K562 (cell line): Measurements from ENCODE around the gene ACVR2B. TPM values are rescaled to one million over a fixed set of nuclear protein-coding genes. Genes with fewer than 3 reads are reported as not detected.

Experiments used
- CHD4 ChIP-seq: fragments of 200-600 bp; sonication (generic); IDR thresholded peaks from 3 replicates; pipeline ENCODE4 v1.6.1; 2012; ENCODE audit warnings: low read depth, mild to moderate bottlenecking, mixed read lengths, low read length, inconsistent platforms; ENCODE audit not compliant: insufficient read depth, insufficient replicate concordance, poor library complexity, severe bottlenecking
- MGA ChIP-seq: fragments of 450-650 bp; IDR thresholded peaks from 2 replicates; pipeline ENCODE4 v1.6.1; 2016; ENCODE audit warnings: mild to moderate bottlenecking, moderate library complexity
- RBM22 ChIP-seq: fragments of 200-400 bp; formaldehyde crosslinking; IDR thresholded peaks from 2 replicates; pipeline ENCODE4 v1.6.1; 2018; ENCODE audit warnings: low read length, low read depth; ENCODE audit not compliant: poor library complexity, severe bottlenecking
- RBM39 ChIP-seq: fragments of 200-400 bp; formaldehyde crosslinking; optimal IDR thresholded peaks from 2 replicates; pipeline ENCODE3; 2018; ENCODE audit warnings: low read depth, low read length
- ZNF592 ChIP-seq: fragments of 450-650 bp; IDR thresholded peaks from 2 replicates; pipeline ENCODE4 v1.6.1; 2017; ENCODE audit warnings: antibody characterized with exemption, mild to moderate bottlenecking
- polyA plus RNA-seq, 8 experiments: library from polyadenylated mRNA; depleted of rRNA in 4 of 8; stranded (reverse) in 5 of 8; unstranded in 3 of 8; fragments of >200 nt; fragmentation: Nextera tagmentation in 2 of 8; fragmentation: Illumina TruSeq in 1 of 8; extraction: Ambion mirVana in 2 of 8; extraction: Trizol in 1 of 8; gene quantifications; 2 replicates each; pipeline versions ENCODE4 v1.2.1 to v1.2.3, GENCODE V29; 2011 to 2014; ENCODE audit warnings: inconsistent platforms in 1 of 8, missing spikeins in 1 of 8
- total RNA-seq, 7 experiments: library from RNA; depleted of rRNA in 6 of 7; stranded (reverse); fragments of >200 nt in 6 of 7; fragmentation: Illumina TruSeq in 2 of 7; extraction: Trizol in 2 of 7; gene quantifications; 2 replicates each; pipeline versions ENCODE4 v1.2.1 to v1.2.3, GENCODE V29; 2011 to 2021; ENCODE audit warnings: low replicate concordance in 1 of 7
- TF ChIP-seq, protein P1 (sequence below): fragments of 450-650 bp; formaldehyde crosslinking; IDR thresholded peaks from 2 replicates; pipeline ENCODE4 v1.4.0; 2022; ENCODE audit warnings: missing genetic modification characterization

ACVR2B gene
- total and polyA plus RNA-seq, 9 of the 15 experiments (the other 6 are each of a cell fraction or from before 2014, with no cell fraction given), result 1.8 to 23.7 (median 7.1) TPM

GRCh38 chr3:38454884-38455638 is 1.4 kb downstream of the ACVR2B start (continued):
- TF ChIP-seq MGA (peak; percentile 97), CHD4 (no peak), RBM22 (peak; percentile 1), RBM39 (no peak), ZNF592 (peak; percentile 45; the same call in 1 of the 2 replicates)
- TF ChIP-seq, protein P1, sequence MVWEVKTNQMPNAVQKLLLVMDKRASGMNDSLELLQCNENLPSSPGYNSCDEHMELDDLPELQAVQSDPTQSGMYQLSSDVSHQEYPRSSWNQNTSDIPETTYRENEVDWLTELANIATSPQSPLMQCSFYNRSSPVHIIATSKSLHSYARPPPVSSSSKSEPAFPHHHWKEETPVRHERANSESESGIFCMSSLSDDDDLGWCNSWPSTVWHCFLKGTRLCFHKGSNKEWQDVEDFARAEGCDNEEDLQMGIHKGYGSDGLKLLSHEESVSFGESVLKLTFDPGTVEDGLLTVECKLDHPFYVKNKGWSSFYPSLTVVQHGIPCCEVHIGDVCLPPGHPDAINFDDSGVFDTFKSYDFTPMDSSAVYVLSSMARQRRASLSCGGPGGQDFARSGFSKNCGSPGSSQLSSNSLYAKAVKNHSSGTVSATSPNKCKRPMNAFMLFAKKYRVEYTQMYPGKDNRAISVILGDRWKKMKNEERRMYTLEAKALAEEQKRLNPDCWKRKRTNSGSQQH, result no peak
